Gastroesophageal sphincter (tissue), 4 donors: ENCODE measurements around the gene LETM1. TPM values are rescaled to one million over a fixed set of nuclear protein-coding genes. Genes with fewer than 3 reads are reported as not detected.

Experiments used
- ATAC-seq: fragments of 150-250 bp; one replicate; pipeline ENCODE4 v1.9.1; 2016; ENCODE audit warnings: mild to moderate bottlenecking, moderate library complexity
- H3K27ac ChIP-seq, 4 donors: fragments of 200-600 bp; sonication (generic) in 3 of 4; 1 replicate in 3 of 4; 2 replicates in 1 of 4; pipeline ENCODE4 v1.5.1; 2016 to 2019
- H3K27me3 ChIP-seq: fragments of 200-600 bp; sonication (generic); one replicate; pipeline ENCODE4 v1.5.1; 2019
- H3K36me3 ChIP-seq, 2 donors: fragments of 200-600 bp; sonication (generic); one replicate each; pipeline ENCODE4 v1.5.1; 2019; ENCODE audit warnings: control low read depth in 1 of 2
- H3K4me1 ChIP-seq, 3 donors: fragments of 200-600 bp; sonication (generic); 1 replicate in 2 of 3; 2 replicates in 1 of 3; pipeline ENCODE4 v1.5.1; 2016 to 2019; ENCODE audit warnings: control low read depth in 2 of 3
- H3K4me3 ChIP-seq, 2 donors: fragments of 200-600 bp; sonication (generic); one replicate each; pipeline ENCODE4 v1.5.1; 2019; ENCODE audit warnings: mild to moderate bottlenecking in 1 of 2, moderate library complexity in 1 of 2
- H3K9me3 ChIP-seq, 3 donors: fragments of 200-600 bp; sonication (generic); one replicate each; pipeline ENCODE4 v1.5.1; 2017 to 2019; ENCODE audit warnings: control low read depth in 2 of 3
- CTCF ChIP-seq, 4 experiments: fragments of 200-600 bp in 2 of 4; fragments of 450-650 bp in 2 of 4; sonication (generic) in 1 of 4; IDR thresholded peaks; one replicate each; pipeline ENCODE4 v1.5.1; 2017 to 2019; ENCODE audit warnings: antibody characterized with exemption in 4 of 4, mild to moderate bottlenecking in 2 of 4, moderate library complexity in 2 of 4
- EP300 ChIP-seq: sonication (generic); formaldehyde crosslinking; IDR thresholded peaks from one replicate; pipeline ENCODE4 v1.6.1; 2017; ENCODE audit warnings: antibody characterized with exemption, mild to moderate bottlenecking
- POLR2A ChIP-seq, 2 donors: fragments of 450-650 bp; IDR thresholded peaks; one replicate each; pipeline ENCODE4 v1.6.1; 2017; ENCODE audit warnings: antibody characterized with exemption in 2 of 2, mild to moderate bottlenecking in 2 of 2, moderate library complexity in 1 of 2
- POLR2AphosphoS5 ChIP-seq: sonication (generic); formaldehyde crosslinking; IDR thresholded peaks from one replicate; pipeline ENCODE4 v1.6.1; 2017; ENCODE audit warnings: antibody characterized with exemption
- WGBS, 2 donors: methylation state at CpG; one replicate each; pipeline ENCODE4 v1.1.5; 2018; ENCODE audit warnings: low coverage in 1 of 2; 5-methylcytosine and 5-hydroxymethylcytosine counted together
- total RNA-seq, 4 donors: library from RNA; depleted of rRNA; stranded (reverse); fragments of >200 nt; gene quantifications; one replicate each; pipeline ENCODE4 v1.1.0, GENCODE V29; 2016

Gene LETM1
- total RNA-seq, 4 donors from 2014 or later: 24.0 to 29.2 (median 26.9) TPM

GRCh38 chr4:1786544-1787362 lies 69.2 kb downstream of the LETM1 start:
- WGBS, 2 donors: 100% methylated on average over 1 of the region's 34 CpGs; no CpG with 5 or more reads in 1 of the 2 donors
- Histone ChIP-seq H3K9me3 (no peaks in the 10 kb centered on the region), H3K4me3 (no peak overlapping the region), H3K27me3 (peaks cover 11% of the 10 kb centered on the region), H3K4me1 (peaks cover 0 to 9% (median 0%) of the 10 kb centered on the region in 3 donors), H3K27ac (no peak overlapping the region), H3K36me3 (no peaks in the 10 kb centered on the region)
- no peak for ATAC-seq
- no peak for TF ChIP-seq POLR2A (IDR thresholded peaks at IDR 0.05)
- no peak for TF ChIP-seq CTCF (IDR thresholded peaks at IDR 0.05)
- no peak for TF ChIP-seq EP300
- no peak for TF ChIP-seq POLR2AphosphoS5

- H3K4me1 ChIP-seq: peaks cover 0 to 9% (median 0%) of the 10 kb centered on the region in 3 donors
- H3K27ac ChIP-seq: no peak overlapping the region
- H3K4me3 ChIP-seq: no peak overlapping the region
- ATAC-seq: no peak
- H3K36me3 ChIP-seq: no peaks in the 10 kb centered on the region
- TF ChIP-seq CTCF (IDR thresholded peaks at IDR 0.05) (no peak), EP300 (no peak), POLR2AphosphoS5 (no peak), POLR2A (IDR thresholded peaks at IDR 0.05) (no peak)
- H3K27me3 ChIP-seq: peaks cover 11% of the 10 kb centered on the region
- no peaks in the 10 kb centered on the region for H3K9me3 ChIP-seq
- no CpG with 5 or more reads among the region's 11 CpGs for WGBS, 2 donors
These were observed 70.4 kb downstream of the LETM1 start for GRCh38 chr4:1785592-1785991.

GRCh38 chr4:1784789-1785591 lies 71.0 kb downstream of the LETM1 start:
- 46% methylated on average over 4 of the region's 17 CpGs; no CpG with 5 or more reads in 1 of the 2 donors for WGBS, 2 donors
- Histone ChIP-seq H3K27me3 (peaks cover 11% of the 10 kb centered on the region), H3K9me3 (no peaks in the 10 kb centered on the region), H3K4me3 (no peak overlapping the region), H3K36me3 (no peaks in the 10 kb centered on the region), H3K27ac (no peak overlapping the region), H3K4me1 (peaks cover 0 to 9% (median 0%) of the 10 kb centered on the region in 3 donors)
- TF ChIP-seq POLR2A (IDR thresholded peaks at IDR 0.05) (no peak), POLR2AphosphoS5 (no peak), EP300 (no peak), CTCF (IDR thresholded peaks at IDR 0.05) (no peak)
- ATAC-seq: no peak

GRCh38 chr4:1784395-1784788 lies 71.6 kb downstream of the LETM1 start:
- WGBS, 2 donors: no CpG with 5 or more reads among the region's 10 CpGs
- Histone ChIP-seq H3K9me3 (no peaks in the 10 kb centered on the region), H3K36me3 (no peaks in the 10 kb centered on the region), H3K4me3 (no peak overlapping the region), H3K4me1 (peaks cover 0 to 9% (median 0%) of the 10 kb centered on the region in 3 donors), H3K27me3 (peaks cover 16% of the 10 kb centered on the region), H3K27ac (no peak overlapping the region)
- TF ChIP-seq CTCF (IDR thresholded peaks at IDR 0.05) (no peak), POLR2AphosphoS5 (no peak), POLR2A (IDR thresholded peaks at IDR 0.05) (no peak), EP300 (no peak)
- no peak for ATAC-seq
